A673 (cell line): Measurements from ENCODE around the gene SLC22A15.

Source experiments
- CTCF ChIP-seq: fragments of 300-800, 200-600 bp; sonication (generic); conservative IDR thresholded peaks from 2 replicates; pipeline ENCODE4 v1.5.1; 2017; ENCODE audit warnings: low read depth, mild to moderate bottlenecking, antibody characterized with exemption, low read length, moderate library complexity, mixed read lengths
- EZH2 ChIP-seq: fragments of 200-600 bp; sonication (generic); IDR thresholded peaks from 2 replicates; pipeline ENCODE4 v1.6.1; 2017; ENCODE audit warnings: borderline replicate concordance, low read depth, mild to moderate bottlenecking, mixed read lengths, antibody characterized with exemption, low read length; ENCODE audit not compliant: poor library complexity, severe bottlenecking

- TF ChIP-seq CTCF, result no peak
- no peak for TF ChIP-seq EZH2
Observed at GRCh38 chr1:116038679-116039078, 62.4 kb downstream of the SLC22A15 start.
